ENCODE measurements around the gene CHRNA7. TPM values are rescaled to one million over a fixed set of nuclear protein-coding genes. Genes with fewer than 3 reads are reported as not detected.

CHRNA7 gene
- total and polyA plus RNA-seq, 9 donors, result 1.6 to 5.2 (median 3.3) TPM

GRCh38 chr15:32117122-32117521 is 86.8 kb downstream of the CHRNA7 start:
- DNase-seq, result no peak
- Histone ChIP-seq H3K4me1 (ENCODE audit: insufficient read depth) (no peaks in the 10 kb centered on the region), H3K9me3 (no peaks in the 10 kb centered on the region), H3K27ac (no peak overlapping the region), H3K4me3 (no peak overlapping the region), H3K36me3 (no peaks in the 10 kb centered on the region), H3K27me3 (no peaks in the 10 kb centered on the region)
- TF ChIP-seq POLR2A (IDR thresholded peaks at IDR 0.05), result no peak
- no peak for TF ChIP-seq CTCF (IDR thresholded peaks at IDR 0.05)
- TF ChIP-seq EP300 (IDR thresholded peaks at IDR 0.05), result no peak
- 60 to 70% (median 65%) methylated on average over 4 of the region's 4 CpGs for WGBS, 3 donors
- intact Hi-C loops (cut with DNase I), result no loop called here

- Histone ChIP-seq H3K27ac (no peak overlapping the region), H3K4me3 (no peak overlapping the region), H3K36me3 (no peaks in the 10 kb centered on the region), H3K4me1 (ENCODE audit: insufficient read depth) (no peaks in the 10 kb centered on the region), H3K9me3 (no peaks in the 10 kb centered on the region), H3K27me3 (no peaks in the 10 kb centered on the region)
- TF ChIP-seq EP300 (IDR thresholded peaks at IDR 0.05), result no peak
- TF ChIP-seq POLR2A (IDR thresholded peaks at IDR 0.05), result no peak
- no peak for TF ChIP-seq CTCF (IDR thresholded peaks at IDR 0.05)
- intact Hi-C loops (cut with DNase I), result no loop called here
- no peak for DNase-seq
- WGBS, 3 donors, result 73 to 79% (median 79%) methylated on average over 3 of the region's 3 CpGs
Measured at GRCh38 chr15:32119286-32119685, 89.0 kb downstream of the CHRNA7 start.

- Histone ChIP-seq H3K27ac (no peak overlapping the region), H3K9me3 (no peaks in the 10 kb centered on the region)
- WGBS, 3 donors, result 57 to 66% (median 66%) methylated on average over 12 of the region's 12 CpGs
Measured at GRCh38 chr15:32119694-32120330, 89.5 kb downstream of the CHRNA7 start.

GRCh38 chr15:32120577-32121383 is 90.5 kb downstream of the CHRNA7 start:
- 87 to 93% (median 90%) methylated on average over 23 of the region's 23 CpGs for WGBS, 3 donors

More at GRCh38 chr15:32119694-32120330, 89.5 kb downstream of the CHRNA7 start:
- TF ChIP-seq POLR2A (IDR thresholded peaks at IDR 0.05) (no peak), CTCF (IDR thresholded peaks at IDR 0.05) (no peak), EP300 (IDR thresholded peaks at IDR 0.05) (no peak)
- no peak for DNase-seq
- Histone ChIP-seq H3K4me1 (ENCODE audit: insufficient read depth) (no peaks in the 10 kb centered on the region), H3K27me3 (no peaks in the 10 kb centered on the region), H3K36me3 (no peaks in the 10 kb centered on the region), H3K4me3 (no peak overlapping the region)
- intact Hi-C loops (cut with DNase I), result no loop called here

More at GRCh38 chr15:32120577-32121383, 90.5 kb downstream of the CHRNA7 start:
- Histone ChIP-seq H3K9me3 (no peaks in the 10 kb centered on the region), H3K27me3 (no peaks in the 10 kb centered on the region), H3K4me1 (ENCODE audit: insufficient read depth) (no peaks in the 10 kb centered on the region), H3K27ac (no peak overlapping the region), H3K36me3 (no peaks in the 10 kb centered on the region), H3K4me3 (no peak overlapping the region)
- DNase-seq, result no peak
- TF ChIP-seq CTCF (IDR thresholded peaks at IDR 0.05), result no peak
- TF ChIP-seq EP300 (IDR thresholded peaks at IDR 0.05), result no peak
- TF ChIP-seq POLR2A (IDR thresholded peaks at IDR 0.05), result no peak
- intact Hi-C loops (cut with DNase I), result no loop called here
